Measurements from ENCODE around the gene HPS5. TPM values are rescaled to one million over a fixed set of nuclear protein-coding genes. Genes with fewer than 3 reads are reported as not detected.
A peak's percentile ranks its signal among the peaks of the same experiment; 100 is the strongest.
"Not testable (repeated sequence)": the region's sequence is repeated elsewhere in the genome, so short reads cannot be mapped to it uniquely, and the experiment has no call there.

HPS5 gene
- total RNA-seq, 2 experiments from 2014 or later, result 8.8 to 9.3 TPM

- peaks cover 69% of the 10 kb centered on the region for H3K4me1 Mint-ChIP-seq (ENCODE audit: low read depth)
- Histone ChIP-seq H3K4me3 (ENCODE audit: low read length) (peak overlapping the region; percentile 21), H3K27me3 (ENCODE audit: control insufficient read depth in 1 of 2, insufficient read depth in 2 of 2, low read length in 2 of 2) (no peaks in the 10 kb centered on the region), H3K9me3 (ENCODE audit: control insufficient read depth in 1 of 2, insufficient read depth in 1 of 2, low read length in 2 of 2) (no peaks in the 10 kb centered on the region), H3K4me1 (ENCODE audit: insufficient read depth, low read length) (peaks cover 34% of the 10 kb centered on the region), H3K27ac (ENCODE audit: low read depth in 1 of 2, low read length in 2 of 2) (peak overlapping the region in 1 of 2 donors; percentile 67), H3K36me3 (ENCODE audit: insufficient read depth, low read length) (peaks cover 53% of the 10 kb centered on the region)
- ChIA-PET CTCF (interaction anchor here (0.6 to 0.9 kb wide), 2 partner anchors 48 to 50 kb away, joined by 3 read pairs; no protein-coding TSS in a partner anchor), POLR2A (interaction anchor here (3.7 kb wide), 1 partner anchor 10 kb away, joined by 29 read pairs; the partner anchor contains the start of genes GTF2H1 and HPS5)
- H3K36me3 Mint-ChIP-seq (ENCODE audit: low read depth), result peaks cover 83% of the 10 kb centered on the region
- no peaks in the 10 kb centered on the region for H3K9me3 Mint-ChIP-seq
- H3K27ac Mint-ChIP-seq, result peak overlapping the region; percentile 37
- ATAC-seq (ENCODE audit: poor library complexity) (no peak), DNase-seq (peak in 1 of 14 experiments; percentile 34)
- intact Hi-C loops (cut with DNase I, micrococcal nuclease), result no loop called here
- TF ChIP-seq, protein P1, sequence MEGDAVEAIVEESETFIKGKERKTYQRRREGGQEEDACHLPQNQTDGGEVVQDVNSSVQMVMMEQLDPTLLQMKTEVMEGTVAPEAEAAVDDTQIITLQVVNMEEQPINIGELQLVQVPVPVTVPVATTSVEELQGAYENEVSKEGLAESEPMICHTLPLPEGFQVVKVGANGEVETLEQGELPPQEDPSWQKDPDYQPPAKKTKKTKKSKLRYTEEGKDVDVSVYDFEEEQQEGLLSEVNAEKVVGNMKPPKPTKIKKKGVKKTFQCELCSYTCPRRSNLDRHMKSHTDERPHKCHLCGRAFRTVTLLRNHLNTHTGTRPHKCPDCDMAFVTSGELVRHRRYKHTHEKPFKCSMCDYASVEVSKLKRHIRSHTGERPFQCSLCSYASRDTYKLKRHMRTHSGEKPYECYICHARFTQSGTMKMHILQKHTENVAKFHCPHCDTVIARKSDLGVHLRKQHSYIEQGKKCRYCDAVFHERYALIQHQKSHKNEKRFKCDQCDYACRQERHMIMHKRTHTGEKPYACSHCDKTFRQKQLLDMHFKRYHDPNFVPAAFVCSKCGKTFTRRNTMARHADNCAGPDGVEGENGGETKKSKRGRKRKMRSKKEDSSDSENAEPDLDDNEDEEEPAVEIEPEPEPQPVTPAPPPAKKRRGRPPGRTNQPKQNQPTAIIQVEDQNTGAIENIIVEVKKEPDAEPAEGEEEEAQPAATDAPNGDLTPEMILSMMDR (IDR thresholded peaks at IDR 0.05), result no peak
- no peaks in the 10 kb centered on the region for H3K27me3 Mint-ChIP-seq
- peak overlapping the region; percentile 60 for H3K4me3 Mint-ChIP-seq
These were observed 9.0 kb upstream of the HPS5 start for GRCh38 chr11:18330921-18331320.

- DNase-seq (peak in 2 of 14 experiments; percentile 15 to 29), ATAC-seq (ENCODE audit: poor library complexity) (no peak)
- intact Hi-C loops (cut with DNase I, micrococcal nuclease), result loop anchor here in 1 of 2 experiments (10.0 kb wide), 1 partner anchor 395 kb away; the partner anchor contains the start of gene IGSF22
- Histone ChIP-seq H3K27me3 (ENCODE audit: control insufficient read depth in 1 of 2, insufficient read depth in 2 of 2, low read length in 2 of 2) (no peaks in the 10 kb centered on the region), H3K36me3 (ENCODE audit: insufficient read depth, low read length) (peaks cover 46% of the 10 kb centered on the region), H3K4me1 (ENCODE audit: insufficient read depth, low read length) (peaks cover 39% of the 10 kb centered on the region), H3K27ac (ENCODE audit: low read depth in 1 of 2, low read length in 2 of 2) (peak overlapping the region in 1 of 2 donors; percentile 1), H3K4me3 (ENCODE audit: low read length) (no peak overlapping the region), H3K9me3 (ENCODE audit: control insufficient read depth in 1 of 2, insufficient read depth in 1 of 2, low read length in 2 of 2) (no peaks in the 10 kb centered on the region)
- peaks cover 83% of the 10 kb centered on the region for H3K36me3 Mint-ChIP-seq (ENCODE audit: low read depth)
- H3K27me3 Mint-ChIP-seq, result no peaks in the 10 kb centered on the region
- peaks cover 70% of the 10 kb centered on the region for H3K4me1 Mint-ChIP-seq (ENCODE audit: low read depth)
- TF ChIP-seq, protein P1 (IDR thresholded peaks at IDR 0.05), result no peak
- H3K27ac Mint-ChIP-seq, result peak overlapping the region; percentile 37
- ChIA-PET CTCF (no interaction called here), POLR2A (no interaction called here)
- H3K4me3 Mint-ChIP-seq, result peak overlapping the region; percentile 2
- H3K9me3 Mint-ChIP-seq, result no peaks in the 10 kb centered on the region
These were observed 7.4 kb upstream of the HPS5 start for GRCh38 chr11:18329196-18329870.

DNA sequence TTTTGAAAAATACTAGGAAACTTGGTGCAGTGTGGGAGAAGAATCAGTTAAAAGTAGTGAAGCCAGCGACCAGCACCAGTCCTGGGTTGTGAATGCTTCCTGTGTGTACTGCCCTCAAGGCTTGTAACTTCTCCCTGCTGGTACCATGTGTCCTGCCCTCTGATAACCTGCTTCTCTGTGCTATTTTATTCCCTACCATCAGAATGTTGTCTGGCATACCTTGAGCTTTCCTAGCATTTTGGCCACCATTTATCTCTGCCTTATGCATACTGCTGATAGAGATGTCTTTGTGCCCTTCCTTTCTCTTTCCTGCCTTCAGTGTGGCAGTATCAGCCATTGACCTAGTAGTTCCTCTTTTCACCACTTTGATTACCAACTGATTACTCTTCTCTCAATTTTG, 2.4 kb upstream of the HPS5 start:
- no peaks in the 10 kb centered on the region for H3K27me3 ChIP-seq (ENCODE audit: control insufficient read depth in 1 of 2, insufficient read depth in 2 of 2, low read length in 2 of 2)
- no peak overlapping the region for H3K27ac ChIP-seq (ENCODE audit: low read depth in 1 of 2, low read length in 2 of 2)
- ATAC-seq (ENCODE audit: poor library complexity) (no peak), DNase-seq (no peak)
- ChIA-PET POLR2A (interaction anchor here (0.8 kb wide), 1 partner anchor 71 kb away, joined by 3 read pairs; no protein-coding TSS in a partner anchor), CTCF (no interaction called here)
- no peaks in the 10 kb centered on the region for H3K27me3 Mint-ChIP-seq
- no peaks in the 10 kb centered on the region for H3K9me3 Mint-ChIP-seq
- peaks cover 30% of the 10 kb centered on the region for H3K36me3 ChIP-seq (ENCODE audit: insufficient read depth, low read length)
- peaks cover 29% of the 10 kb centered on the region for H3K4me1 ChIP-seq (ENCODE audit: insufficient read depth, low read length)
- intact Hi-C loops (cut with DNase I, micrococcal nuclease), result loop anchor here (5.0 to 10.0 kb wide), 6 partner anchors 217 to 1117 kb away; partner anchors contain the start of genes SERGEF (in 2 of the 2), IGSF22 (in 1 of the 2), PIK3C2A (in 1 of the 2) and SAAL1 (in 1 of the 2)
- peak overlapping the region; percentile 99 for H3K27ac Mint-ChIP-seq
- H3K4me3 Mint-ChIP-seq, result peak overlapping the region; percentile 86
- peaks cover 75% of the 10 kb centered on the region for H3K4me1 Mint-ChIP-seq (ENCODE audit: low read depth)
- no peaks in the 10 kb centered on the region for H3K9me3 ChIP-seq (ENCODE audit: control insufficient read depth in 1 of 2, insufficient read depth in 1 of 2, low read length in 2 of 2)
- H3K36me3 Mint-ChIP-seq (ENCODE audit: low read depth), result peaks cover 51% of the 10 kb centered on the region
- TF ChIP-seq, protein P1 (IDR thresholded peaks at IDR 0.05), result no peak
- H3K4me3 ChIP-seq (ENCODE audit: low read length), result no peak overlapping the region

GRCh38 chr11:18323881-18324280, 1.9 kb upstream of the HPS5 start:
- H3K9me3 Mint-ChIP-seq; H3K4me3 ChIP-seq (ENCODE audit: low read length); CTCF ChIA-PET; H3K9me3 ChIP-seq (ENCODE audit: control insufficient read depth in 1 of 2, insufficient read depth in 1 of 2, low read length in 2 of 2); DNase-seq; H3K27me3 Mint-ChIP-seq; ATAC-seq (ENCODE audit: poor library complexity); H3K27me3 ChIP-seq (ENCODE audit: control insufficient read depth in 1 of 2, insufficient read depth in 2 of 2, low read length in 2 of 2); H3K27ac ChIP-seq (ENCODE audit: low read depth in 1 of 2, low read length in 2 of 2): not testable (repeated sequence)
- Mint-ChIP-seq H3K36me3 (ENCODE audit: low read depth) (peaks cover 46% of the 10 kb centered on the region), H3K4me3 (peak overlapping the region; percentile 94), H3K27ac (peak overlapping the region; percentile 99), H3K4me1 (ENCODE audit: low read depth) (peaks cover 75% of the 10 kb centered on the region)
- H3K36me3 ChIP-seq (ENCODE audit: insufficient read depth, low read length), result peaks cover 27% of the 10 kb centered on the region
- peaks cover 25% of the 10 kb centered on the region for H3K4me1 ChIP-seq (ENCODE audit: insufficient read depth, low read length)
- intact Hi-C loops (cut with DNase I, micrococcal nuclease), result loop anchor here (2.0 to 10.0 kb wide), 8 partner anchors 71 to 1117 kb away; partner anchors contain the start of genes SERGEF (in 2 of the 2), IGSF22 (in 1 of the 2), LDHA (in 1 of the 2) and PIK3C2A (in 1 of the 2)
- POLR2A ChIA-PET, result interaction anchor here (0.8 kb wide), 1 partner anchor 71 kb away, joined by 3 read pairs; no protein-coding TSS in a partner anchor
